HEK293T (cell line): ENCODE data around the gene ZNF605.

Experiments
- SP1 ChIP-seq: fragments of 450-650 bp; IDR thresholded peaks from 2 replicates; pipeline ENCODE4 v1.6.1; 2017
- ZNF384 ChIP-seq: fragments of 450-650 bp; IDR thresholded peaks from 2 replicates; pipeline ENCODE4 v1.6.1; 2016

- no peak for TF ChIP-seq SP1
- no peak for TF ChIP-seq ZNF384
Measured at GRCh38 chr12:132886529-132887477, 69.3 kb downstream of the ZNF605 start.
